KOPT-K1 (cell line): Measurements from ENCODE around the gene TMEM121.

Experiments
- H3K27ac ChIP-seq: fragments of 200-600 bp; sonication (generic); 2 replicates; pipeline ENCODE4 v1.5.1; 2016; ENCODE audit warnings: antibody characterized with exemption, mild to moderate bottlenecking, low read depth, low read length; ENCODE audit not compliant: poor library complexity, severe bottlenecking
- H3K36me3 ChIP-seq: fragments of 200-600 bp; sonication (generic); 2 replicates; pipeline ENCODE4 v1.5.1; 2017; ENCODE audit warnings: antibody characterized with exemption, mild to moderate bottlenecking, low read length, moderate library complexity; ENCODE audit not compliant: insufficient read depth
- H3K9me3 ChIP-seq: fragments of 200-600 bp; sonication (generic); 2 replicates; pipeline ENCODE4 v1.5.1; 2017; ENCODE audit warnings: antibody characterized with exemption, low read length, mild to moderate bottlenecking; ENCODE audit not compliant: insufficient read depth, poor library complexity, severe bottlenecking

The TMEM121 gene

GRCh38 chr14:105500036-105500725, 26.2 kb upstream of the TMEM121 start:
- no peaks in the 10 kb centered on the region for H3K9me3 ChIP-seq
- H3K27ac ChIP-seq = no peak overlapping the region

DNA sequence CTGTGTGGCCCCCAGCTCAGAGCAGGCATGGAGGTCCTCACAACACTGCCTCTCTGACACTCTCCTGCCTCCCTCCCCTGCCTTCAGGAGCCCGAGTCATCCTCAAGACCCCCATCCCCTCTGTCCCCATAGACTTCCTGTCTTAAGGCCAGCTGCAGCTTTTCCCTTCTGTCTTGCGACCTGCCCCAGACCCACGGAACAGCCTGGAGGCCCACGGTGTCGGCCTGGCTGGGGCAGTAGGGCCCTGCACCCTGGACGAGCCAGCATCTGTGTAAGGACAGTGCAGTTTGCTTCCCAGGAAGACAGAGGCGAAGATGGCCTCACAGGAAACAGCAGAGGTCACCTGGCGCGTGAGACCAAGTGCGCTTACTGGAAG, 25.7 kb upstream of the TMEM121 start:
- Histone ChIP-seq H3K27ac (no peak overlapping the region), H3K9me3 (no peaks in the 10 kb centered on the region), H3K36me3 (peaks cover 7% of the 10 kb centered on the region; the same call in 1 of the 2 replicates)

More at GRCh38 chr14:105500036-105500725, 26.2 kb upstream of the TMEM121 start:
- H3K36me3 ChIP-seq = peaks cover 11% of the 10 kb centered on the region; the same call in 1 of the 2 replicates

DNA sequence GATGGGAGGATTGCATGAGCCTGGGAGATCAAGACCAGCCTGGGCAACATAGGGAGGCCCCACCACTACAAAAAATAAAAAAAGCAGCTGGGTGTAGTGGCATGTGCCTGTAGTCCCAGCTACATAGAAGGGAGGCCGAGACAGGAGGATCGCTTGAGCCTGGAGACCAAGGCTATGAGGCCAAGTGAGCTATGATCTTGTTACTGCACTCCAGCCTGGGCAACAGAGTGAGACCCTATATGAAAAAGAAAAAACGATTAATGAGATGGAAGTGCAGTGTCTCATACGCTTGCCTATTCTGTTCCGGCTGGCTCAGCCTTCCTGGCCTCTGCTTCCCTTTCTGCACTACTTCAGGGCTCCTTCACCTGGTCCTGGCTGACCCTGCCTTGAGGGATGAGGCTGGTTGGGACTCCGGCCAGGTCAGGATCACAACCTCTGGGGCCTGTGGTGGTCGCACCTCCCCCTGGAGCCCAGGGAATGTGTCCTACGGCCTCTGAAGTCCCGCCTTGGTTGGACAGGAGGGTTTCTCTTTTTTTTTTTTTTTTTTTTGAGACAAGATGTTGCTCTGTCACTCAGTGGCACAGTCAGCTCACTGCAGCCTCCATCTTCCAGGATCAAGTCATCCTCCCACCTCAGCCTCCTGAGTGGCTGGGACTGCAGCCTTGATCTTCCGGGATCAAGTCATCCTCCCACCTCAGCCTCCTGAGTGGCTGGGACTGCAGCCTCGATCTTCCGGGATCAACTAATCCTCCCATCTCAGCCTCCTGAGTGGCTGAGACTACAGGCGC, 24.7 kb upstream of the TMEM121 start:
- Histone ChIP-seq H3K9me3 (no peaks in the 10 kb centered on the region), H3K27ac (no peak overlapping the region), H3K36me3 (peaks cover 7% of the 10 kb centered on the region; the same call in 1 of the 2 replicates)

DNA sequence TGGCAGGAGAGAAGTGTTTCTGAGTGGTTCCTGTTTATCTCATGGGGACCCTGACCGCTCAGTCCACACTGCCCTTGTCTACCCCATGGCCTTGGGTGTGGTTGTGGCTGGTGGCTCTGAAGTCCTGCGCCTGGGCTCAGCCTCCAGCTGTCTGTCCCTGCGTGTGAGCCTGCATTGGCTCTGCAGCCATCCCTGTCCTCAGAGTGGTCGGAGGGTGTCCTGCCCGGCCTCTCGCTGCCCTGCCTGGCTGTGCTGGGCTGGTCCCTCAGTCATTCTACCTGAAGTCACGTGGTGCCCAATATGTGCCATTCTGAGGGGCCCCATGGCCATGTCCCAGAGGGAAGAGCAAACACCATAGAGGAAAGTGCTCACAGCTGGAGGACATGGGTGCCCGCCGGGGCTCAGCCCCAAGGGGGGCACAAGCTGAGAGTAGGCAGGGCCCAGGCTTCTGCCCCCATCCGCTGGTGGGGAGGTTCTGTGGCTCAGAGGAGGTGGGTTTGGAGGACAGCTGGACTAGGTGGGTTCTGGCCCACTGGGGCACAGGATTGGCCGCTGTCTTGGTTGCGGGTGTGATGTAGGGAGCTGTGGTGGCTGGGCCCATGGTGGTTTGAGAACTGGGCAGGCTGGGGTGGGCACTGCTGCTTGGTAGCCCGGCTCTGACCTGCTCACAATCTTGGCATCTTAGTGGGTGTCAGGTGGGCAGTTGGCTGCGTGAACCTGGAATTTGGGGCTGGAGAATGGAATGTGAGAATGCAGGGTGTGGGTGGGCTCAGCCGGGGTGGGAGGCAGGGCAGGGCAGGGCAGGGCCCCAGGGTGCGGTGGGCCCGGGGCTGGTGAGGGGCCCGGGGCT, 23.7 kb upstream of the TMEM121 start:
- H3K9me3 ChIP-seq = no peaks in the 10 kb centered on the region
- H3K36me3 ChIP-seq = peaks cover 7% of the 10 kb centered on the region; the same call in 1 of the 2 replicates

DNA sequence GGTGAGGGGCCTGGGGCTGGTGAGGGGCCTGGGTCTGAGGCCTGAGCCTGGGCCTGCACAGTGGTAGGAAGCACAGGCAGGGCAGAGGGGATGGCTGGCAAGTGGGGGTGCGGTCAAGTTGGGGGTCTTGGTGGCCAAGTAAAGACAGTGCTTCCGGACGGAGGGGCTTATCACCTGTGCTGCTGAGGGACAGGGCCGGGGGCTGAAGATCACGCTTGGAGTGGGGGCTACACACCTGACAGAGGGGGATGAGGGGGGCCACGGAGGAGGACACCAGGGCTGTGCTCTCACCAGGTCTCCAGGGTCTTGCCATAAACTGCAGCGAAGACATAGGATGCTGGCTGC, 23.1 kb upstream of the TMEM121 start:
- H3K27ac ChIP-seq = no peak overlapping the region
- H3K9me3 ChIP-seq = no peaks in the 10 kb centered on the region
- H3K36me3 ChIP-seq = peaks cover 3% of the 10 kb centered on the region; the same call in 1 of the 2 replicates

More for the DNA sequence above, 23.7 kb upstream of the TMEM121 start:
- H3K27ac ChIP-seq = no peak overlapping the region

DNA sequence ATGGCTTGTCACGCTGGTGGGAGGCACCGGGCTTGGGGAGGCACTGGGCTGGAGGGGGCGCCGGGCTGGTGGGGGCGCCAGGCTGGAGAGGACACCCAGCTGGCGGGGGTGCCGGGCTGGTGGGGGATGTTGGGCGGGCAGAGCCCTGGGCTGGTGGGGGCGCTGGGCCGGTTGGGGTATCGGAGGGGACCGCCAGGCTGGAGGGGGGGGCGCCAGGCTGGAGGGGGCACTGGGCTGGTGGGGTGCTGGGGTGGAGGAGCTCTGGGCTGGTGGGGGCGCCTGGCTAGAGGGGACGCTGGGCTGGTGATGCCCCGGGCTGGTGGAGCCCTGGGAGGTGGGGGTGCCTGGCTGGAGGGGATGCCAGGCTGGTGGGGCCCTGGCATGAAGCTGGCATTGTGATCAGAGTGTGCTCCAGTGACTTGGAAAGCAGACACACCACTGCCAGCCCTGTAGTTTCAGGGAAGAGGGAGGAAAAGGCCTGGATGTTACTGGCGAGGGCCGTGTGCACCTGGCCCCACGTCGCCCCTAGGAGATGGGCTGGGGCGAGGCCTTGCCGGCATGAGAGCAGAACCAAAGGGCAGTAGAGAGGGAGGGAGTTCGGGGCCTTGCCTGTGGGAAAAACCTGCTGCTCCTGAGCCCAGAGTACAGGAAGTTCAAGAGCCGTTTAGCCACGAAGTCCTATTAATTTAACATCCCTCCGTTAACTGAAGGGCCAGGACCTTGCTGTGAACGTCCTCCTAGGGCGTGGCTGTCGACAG, 22.3 kb upstream of the TMEM121 start:
- no peak overlapping the region for H3K27ac ChIP-seq
- no peaks in the 10 kb centered on the region for H3K36me3 ChIP-seq
- no peaks in the 10 kb centered on the region for H3K9me3 ChIP-seq

GRCh38 chr14:105505101-105505500, 21.3 kb upstream of the TMEM121 start:
- Histone ChIP-seq H3K36me3 (no peaks in the 10 kb centered on the region), H3K27ac (no peak overlapping the region), H3K9me3 (no peaks in the 10 kb centered on the region)

- H3K27ac ChIP-seq = no peak overlapping the region
- H3K36me3 ChIP-seq = no peaks in the 10 kb centered on the region
- no peaks in the 10 kb centered on the region for H3K9me3 ChIP-seq
Measured at GRCh38 chr14:105507247-105507646, 19.1 kb upstream of the TMEM121 start.

GRCh38 chr14:105508069-105508468, 18.3 kb upstream of the TMEM121 start:
- no peak overlapping the region for H3K27ac ChIP-seq
- H3K9me3 ChIP-seq = no peaks in the 10 kb centered on the region
- H3K36me3 ChIP-seq = no peaks in the 10 kb centered on the region

GRCh38 chr14:105508601-105509000, 17.8 kb upstream of the TMEM121 start:
- Histone ChIP-seq H3K36me3 (no peaks in the 10 kb centered on the region), H3K27ac (no peak overlapping the region), H3K9me3 (no peaks in the 10 kb centered on the region)

GRCh38 chr14:105517096-105517495, 9.3 kb upstream of the TMEM121 start:
- H3K36me3 ChIP-seq = no peaks in the 10 kb centered on the region
- peaks cover 18% of the 10 kb centered on the region for H3K9me3 ChIP-seq
- no peak overlapping the region for H3K27ac ChIP-seq

DNA sequence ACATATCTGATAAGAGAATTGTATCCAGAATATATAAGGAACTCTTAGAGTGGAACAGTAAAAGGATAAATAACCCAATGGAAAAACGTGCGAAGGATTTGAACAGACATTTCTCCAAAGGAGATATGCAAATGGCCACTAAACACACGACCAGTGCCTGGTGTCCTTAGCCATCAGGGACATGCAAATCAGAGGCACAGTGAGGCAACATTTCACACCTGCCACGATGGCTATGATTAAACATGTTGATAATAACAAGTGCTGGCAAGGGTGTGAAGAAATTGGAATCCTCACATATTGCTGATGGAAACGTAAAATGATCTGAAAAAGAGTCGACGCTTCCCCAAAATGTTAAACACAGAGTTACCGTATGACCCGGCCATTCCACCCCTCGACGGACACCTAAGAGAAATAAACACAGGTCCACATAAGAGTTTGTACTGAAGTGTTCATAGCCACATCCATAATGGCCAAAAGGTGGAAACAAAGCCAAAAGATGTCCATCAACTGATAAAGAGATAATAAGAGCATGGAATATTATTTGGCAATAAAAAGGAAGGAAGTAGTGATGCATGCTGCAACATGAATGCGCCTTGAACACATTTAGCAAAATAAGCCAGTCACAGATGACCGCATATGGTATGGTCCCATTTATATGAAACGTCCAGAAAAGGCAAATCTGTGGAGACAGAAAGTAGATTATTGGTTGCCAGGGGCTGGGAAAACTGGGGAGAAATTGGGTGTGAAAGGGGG, 6.3 kb upstream of the TMEM121 start:
- Histone ChIP-seq H3K27ac (no peak overlapping the region), H3K9me3 (peaks cover 18% of the 10 kb centered on the region), H3K36me3 (no peaks in the 10 kb centered on the region)

- Histone ChIP-seq H3K27ac (no peak overlapping the region), H3K9me3 (no peaks in the 10 kb centered on the region), H3K36me3 (no peaks in the 10 kb centered on the region)
Measured at GRCh38 chr14:105525326-105525725, 1.1 kb upstream of the TMEM121 start.

- no peaks in the 10 kb centered on the region for H3K9me3 ChIP-seq
- no peak overlapping the region for H3K27ac ChIP-seq
- H3K36me3 ChIP-seq = no peaks in the 10 kb centered on the region
Measured at GRCh38 chr14:105526776-105527380, 495 bp downstream of the TMEM121 start.
